DOHH2 (cell line): ENCODE data around the gene TSC1.

Experiments
- H3F3A ChIP-seq: fragments of 200-600 bp; sonication (generic), shearing (Covaris generic); 2 replicates; pipeline ENCODE4 v1.6.0; 2016; ENCODE audit warnings: antibody characterized with exemption, mild to moderate bottlenecking; ENCODE audit not compliant: control insufficient read depth, insufficient read depth
- H3K27ac ChIP-seq: fragments of 200-600 bp; sonication (generic); 2 replicates; pipeline ENCODE4 v1.5.1; 2014; ENCODE audit warnings: low read depth, mild to moderate bottlenecking, low read length, moderate library complexity
- H3K27me3 ChIP-seq: fragments of 200-600 bp; sonication (generic); 2 replicates; pipeline ENCODE4 v1.6.1; 2014; ENCODE audit warnings: mild to moderate bottlenecking, low read length, mixed read lengths; ENCODE audit not compliant: control insufficient read depth
- H3K36me3 ChIP-seq: fragments of 200-600 bp; sonication (generic); 2 replicates; pipeline ENCODE4 v1.6.1; 2014; ENCODE audit warnings: mild to moderate bottlenecking, low read length, moderate library complexity, mixed read lengths; ENCODE audit not compliant: control insufficient read depth
- H3K4me1 ChIP-seq: fragments of 200-600 bp; sonication (generic); 2 replicates; pipeline ENCODE4 v1.6.1; 2014; ENCODE audit warnings: mild to moderate bottlenecking, low read length, mixed read lengths; ENCODE audit not compliant: control insufficient read depth
- H3K4me2 ChIP-seq: fragments of 200-600 bp; sonication (generic); 2 replicates; pipeline ENCODE4 v1.6.0; 2014; ENCODE audit warnings: mild to moderate bottlenecking, low read length, moderate library complexity
- H3K4me3 ChIP-seq: fragments of 200-600 bp; sonication (generic); 2 replicates; pipeline ENCODE4 v1.5.1; 2014; ENCODE audit warnings: mild to moderate bottlenecking, low read length, mixed read lengths
- H3K79me2 ChIP-seq: fragments of 200-600 bp; sonication (generic); 2 replicates; pipeline ENCODE4 v1.6.1; 2014; ENCODE audit warnings: mild to moderate bottlenecking, low read length, mixed read lengths; ENCODE audit not compliant: control insufficient read depth
- H3K9me2 ChIP-seq: fragments of 200-600 bp; sonication (generic); replicated peaks from 2 replicates; pipeline ENCODE4 v1.6.1; 2014; ENCODE audit warnings: mild to moderate bottlenecking, low read length, mixed read lengths; ENCODE audit not compliant: control insufficient read depth
- H3K9me3 ChIP-seq: fragments of 200-600 bp; sonication (generic); 2 replicates; pipeline ENCODE4 v1.6.1; 2014; ENCODE audit warnings: antibody characterized with exemption, low read length, mixed read lengths; ENCODE audit not compliant: control insufficient read depth, insufficient read depth
- H4K20me1 ChIP-seq: fragments of 200-600 bp; sonication (generic); 2 replicates; pipeline ENCODE4 v1.6.0; 2014; ENCODE audit warnings: low read depth, mild to moderate bottlenecking, antibody characterized with exemption, low read length, moderate library complexity; ENCODE audit not compliant: control insufficient read depth, insufficient read depth
- EZH2phosphoT487 ChIP-seq: fragments of 200-600 bp; sonication (generic); IDR thresholded peaks from 2 replicates; pipeline ENCODE4 v1.6.1; 2017; ENCODE audit warnings: borderline replicate concordance, mild to moderate bottlenecking, antibody characterized with exemption, low read length, moderate library complexity, mixed read lengths
- TF ChIP-seq, protein P1 (sequence below): fragments of 200-600 bp; sonication (generic); IDR thresholded peaks from one replicate; pipeline ENCODE4 v1.5.1; 2014; ENCODE audit warnings: antibody characterized with exemption, mild to moderate bottlenecking, low read depth, low read length; ENCODE audit not compliant: poor library complexity, severe bottlenecking

TSC1 gene

GRCh38 chr9:132912131-132912530 is 32.3 kb downstream of the TSC1 start:
- Histone ChIP-seq H3K9me2 (no peaks in the 10 kb centered on the region), H3K4me2 (no peak overlapping the region), H3K27ac (no peak overlapping the region), H3K27me3 (no peaks in the 10 kb centered on the region), H4K20me1 (no peaks in the 10 kb centered on the region), H3K4me3 (no peak overlapping the region), H3K9me3 (no peaks in the 10 kb centered on the region), H3F3A (no peaks in the 10 kb centered on the region), H3K79me2 (no peaks in the 10 kb centered on the region), H3K4me1 (no peaks in the 10 kb centered on the region), H3K36me3 (peaks cover 67% of the 10 kb centered on the region)
- TF ChIP-seq, protein P1, sequence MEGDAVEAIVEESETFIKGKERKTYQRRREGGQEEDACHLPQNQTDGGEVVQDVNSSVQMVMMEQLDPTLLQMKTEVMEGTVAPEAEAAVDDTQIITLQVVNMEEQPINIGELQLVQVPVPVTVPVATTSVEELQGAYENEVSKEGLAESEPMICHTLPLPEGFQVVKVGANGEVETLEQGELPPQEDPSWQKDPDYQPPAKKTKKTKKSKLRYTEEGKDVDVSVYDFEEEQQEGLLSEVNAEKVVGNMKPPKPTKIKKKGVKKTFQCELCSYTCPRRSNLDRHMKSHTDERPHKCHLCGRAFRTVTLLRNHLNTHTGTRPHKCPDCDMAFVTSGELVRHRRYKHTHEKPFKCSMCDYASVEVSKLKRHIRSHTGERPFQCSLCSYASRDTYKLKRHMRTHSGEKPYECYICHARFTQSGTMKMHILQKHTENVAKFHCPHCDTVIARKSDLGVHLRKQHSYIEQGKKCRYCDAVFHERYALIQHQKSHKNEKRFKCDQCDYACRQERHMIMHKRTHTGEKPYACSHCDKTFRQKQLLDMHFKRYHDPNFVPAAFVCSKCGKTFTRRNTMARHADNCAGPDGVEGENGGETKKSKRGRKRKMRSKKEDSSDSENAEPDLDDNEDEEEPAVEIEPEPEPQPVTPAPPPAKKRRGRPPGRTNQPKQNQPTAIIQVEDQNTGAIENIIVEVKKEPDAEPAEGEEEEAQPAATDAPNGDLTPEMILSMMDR = no peak
- no peak for TF ChIP-seq EZH2phosphoT487

- Histone ChIP-seq H3K4me3 (no peak overlapping the region), H3K36me3 (peaks cover 57% of the 10 kb centered on the region), H3K27ac (no peak overlapping the region), H3K79me2 (no peaks in the 10 kb centered on the region), H3K4me2 (no peak overlapping the region), H3F3A (no peaks in the 10 kb centered on the region), H3K9me2 (no peaks in the 10 kb centered on the region), H4K20me1 (no peaks in the 10 kb centered on the region), H3K27me3 (no peaks in the 10 kb centered on the region), H3K9me3 (no peaks in the 10 kb centered on the region), H3K4me1 (no peaks in the 10 kb centered on the region)
- TF ChIP-seq, protein P1 = no peak
- no peak for TF ChIP-seq EZH2phosphoT487
These were observed 34.0 kb downstream of the TSC1 start for GRCh38 chr9:132910376-132910775.

- Histone ChIP-seq H3K9me2 (no peaks in the 10 kb centered on the region), H3K27me3 (no peaks in the 10 kb centered on the region), H4K20me1 (no peaks in the 10 kb centered on the region), H3K4me3 (no peak overlapping the region), H3K27ac (no peak overlapping the region), H3K79me2 (no peaks in the 10 kb centered on the region), H3K4me2 (no peak overlapping the region), H3K36me3 (peaks cover 55% of the 10 kb centered on the region), H3K4me1 (no peaks in the 10 kb centered on the region), H3K9me3 (no peaks in the 10 kb centered on the region), H3F3A (no peaks in the 10 kb centered on the region)
- no peak for TF ChIP-seq EZH2phosphoT487
- TF ChIP-seq, protein P1 = no peak
These were observed 35.1 kb downstream of the TSC1 start for GRCh38 chr9:132909311-132909710.

- H3K79me2 ChIP-seq = no peaks in the 10 kb centered on the region
- no peak overlapping the region for H3K4me3 ChIP-seq
- TF ChIP-seq, protein P1 = no peak
- no peak for TF ChIP-seq EZH2phosphoT487
- H3F3A ChIP-seq = no peaks in the 10 kb centered on the region
- H3K9me3 ChIP-seq = no peaks in the 10 kb centered on the region
- H3K4me2 ChIP-seq = no peak overlapping the region
- peaks cover 62% of the 10 kb centered on the region for H3K36me3 ChIP-seq
- H3K9me2 ChIP-seq = no peaks in the 10 kb centered on the region
- no peak overlapping the region for H3K27ac ChIP-seq
- H4K20me1 ChIP-seq = no peaks in the 10 kb centered on the region
- no peaks in the 10 kb centered on the region for H3K4me1 ChIP-seq
- H3K27me3 ChIP-seq = no peaks in the 10 kb centered on the region
These were observed 35.8 kb downstream of the TSC1 start for GRCh38 chr9:132908635-132909034.
